Sigmoid colon (tissue), 4 donors: ENCODE results near the gene ADGRG6.

ENCODE experiments used
- EP300 ChIP-seq, 4 donors: sonication (generic); formaldehyde crosslinking; IDR thresholded peaks; one replicate each; pipeline ENCODE4 v1.6.1; 2017; ENCODE audit warnings: antibody characterized with exemption in 4 of 4
- POLR2A ChIP-seq, 2 donors: fragments of 450-650 bp; IDR thresholded peaks; one replicate each; pipeline ENCODE4 v1.6.1; 2016; ENCODE audit warnings: antibody characterized with exemption in 2 of 2, mild to moderate bottlenecking in 2 of 2, moderate library complexity in 2 of 2
- TF ChIP-seq, protein P1 (sequence below), 4 experiments: fragments of 450-650 bp in 3 of 4; fragments of 200-600 bp in 1 of 4; IDR thresholded peaks; one replicate each; pipeline ENCODE4 v1.5.1; 2016 to 2019; ENCODE audit warnings: antibody characterized with exemption in 4 of 4, mild to moderate bottlenecking in 3 of 4, moderate library complexity in 2 of 4

- no peak for TF ChIP-seq POLR2A (IDR thresholded peaks at IDR 0.05)
- TF ChIP-seq, protein P1, sequence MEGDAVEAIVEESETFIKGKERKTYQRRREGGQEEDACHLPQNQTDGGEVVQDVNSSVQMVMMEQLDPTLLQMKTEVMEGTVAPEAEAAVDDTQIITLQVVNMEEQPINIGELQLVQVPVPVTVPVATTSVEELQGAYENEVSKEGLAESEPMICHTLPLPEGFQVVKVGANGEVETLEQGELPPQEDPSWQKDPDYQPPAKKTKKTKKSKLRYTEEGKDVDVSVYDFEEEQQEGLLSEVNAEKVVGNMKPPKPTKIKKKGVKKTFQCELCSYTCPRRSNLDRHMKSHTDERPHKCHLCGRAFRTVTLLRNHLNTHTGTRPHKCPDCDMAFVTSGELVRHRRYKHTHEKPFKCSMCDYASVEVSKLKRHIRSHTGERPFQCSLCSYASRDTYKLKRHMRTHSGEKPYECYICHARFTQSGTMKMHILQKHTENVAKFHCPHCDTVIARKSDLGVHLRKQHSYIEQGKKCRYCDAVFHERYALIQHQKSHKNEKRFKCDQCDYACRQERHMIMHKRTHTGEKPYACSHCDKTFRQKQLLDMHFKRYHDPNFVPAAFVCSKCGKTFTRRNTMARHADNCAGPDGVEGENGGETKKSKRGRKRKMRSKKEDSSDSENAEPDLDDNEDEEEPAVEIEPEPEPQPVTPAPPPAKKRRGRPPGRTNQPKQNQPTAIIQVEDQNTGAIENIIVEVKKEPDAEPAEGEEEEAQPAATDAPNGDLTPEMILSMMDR (IDR thresholded peaks at IDR 0.05) = no peak
- TF ChIP-seq EP300 (IDR thresholded peaks at IDR 0.05) = no peak
These were observed 47.5 kb downstream of the ADGRG6 start for GRCh38 chr6:142349215-142349823.
